ENCODE results near the gene ZBTB42.

Gene ZBTB42

DNA sequence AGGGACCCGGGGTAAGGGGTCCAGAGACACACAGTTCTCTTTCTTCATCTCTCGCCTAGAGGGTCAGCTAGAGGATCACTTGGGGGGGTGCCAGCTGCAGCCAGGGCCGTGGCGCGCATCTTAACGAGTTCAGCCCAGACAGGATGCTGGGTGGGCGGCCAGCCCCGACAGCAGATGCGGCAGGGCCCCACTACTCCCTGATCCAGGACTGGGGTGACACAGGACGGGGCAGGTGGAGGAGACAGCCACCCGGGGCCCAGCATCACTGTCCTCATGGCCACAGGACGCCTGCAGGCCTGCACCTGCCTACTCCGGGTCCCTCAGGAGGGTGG lies 18.1 kb upstream of the ZBTB42 start:
- DNase-seq, result no peak

DNA sequence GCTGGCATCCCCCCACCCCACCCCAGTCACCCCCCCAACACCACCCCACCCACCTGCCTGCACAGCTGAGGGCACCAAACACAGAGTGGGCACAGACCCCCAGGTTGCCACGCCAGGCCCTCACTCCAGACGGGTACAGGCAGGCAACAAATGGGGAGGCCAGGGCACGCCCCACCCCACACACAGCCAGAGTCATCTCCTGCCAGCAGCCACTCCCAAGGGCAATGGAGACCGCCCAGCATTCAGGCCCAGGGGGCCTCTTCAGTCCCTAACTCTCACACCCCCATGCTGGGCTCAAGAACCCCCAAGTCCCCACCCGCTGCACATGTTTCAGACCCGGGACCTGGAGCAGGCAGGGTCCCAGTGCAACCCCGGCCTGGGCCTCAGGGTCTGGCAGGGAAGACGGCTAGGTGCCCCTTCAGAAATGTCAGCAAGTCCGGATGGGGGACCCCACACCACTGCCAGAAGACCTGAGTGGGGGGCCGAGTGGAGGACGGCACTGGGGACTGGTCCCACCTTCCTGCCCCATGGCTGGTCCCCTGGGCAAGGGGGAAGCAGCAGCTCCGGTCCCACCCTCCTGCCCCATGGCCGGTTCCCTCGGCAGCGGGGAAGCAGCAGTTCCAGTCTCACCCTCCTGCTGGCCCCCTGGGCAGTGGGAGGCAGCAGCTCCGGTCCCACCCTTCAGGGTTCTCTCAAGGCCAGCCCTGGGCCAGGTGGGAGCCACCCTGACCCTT lies 17.2 kb upstream of the ZBTB42 start:
- DNase-seq, result no peak

DNA sequence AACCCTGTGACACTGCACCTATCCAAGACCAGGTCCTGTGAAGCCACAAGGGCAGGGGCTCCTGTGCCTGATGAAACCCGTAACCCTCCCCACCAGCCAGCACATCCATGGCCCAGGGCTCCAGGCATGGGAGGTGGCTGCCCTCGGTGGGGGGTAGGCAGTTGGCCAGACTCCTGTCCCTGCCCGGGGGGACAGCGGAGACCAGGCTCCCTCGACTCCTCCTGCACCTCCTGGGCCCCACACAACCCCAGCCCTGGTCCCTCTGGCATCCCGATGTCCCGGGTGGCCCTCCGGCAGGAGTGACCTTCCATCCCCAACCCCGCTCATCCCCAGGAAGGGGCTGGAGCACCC lies 16.7 kb upstream of the ZBTB42 start:
- no peak for DNase-seq

DNA sequence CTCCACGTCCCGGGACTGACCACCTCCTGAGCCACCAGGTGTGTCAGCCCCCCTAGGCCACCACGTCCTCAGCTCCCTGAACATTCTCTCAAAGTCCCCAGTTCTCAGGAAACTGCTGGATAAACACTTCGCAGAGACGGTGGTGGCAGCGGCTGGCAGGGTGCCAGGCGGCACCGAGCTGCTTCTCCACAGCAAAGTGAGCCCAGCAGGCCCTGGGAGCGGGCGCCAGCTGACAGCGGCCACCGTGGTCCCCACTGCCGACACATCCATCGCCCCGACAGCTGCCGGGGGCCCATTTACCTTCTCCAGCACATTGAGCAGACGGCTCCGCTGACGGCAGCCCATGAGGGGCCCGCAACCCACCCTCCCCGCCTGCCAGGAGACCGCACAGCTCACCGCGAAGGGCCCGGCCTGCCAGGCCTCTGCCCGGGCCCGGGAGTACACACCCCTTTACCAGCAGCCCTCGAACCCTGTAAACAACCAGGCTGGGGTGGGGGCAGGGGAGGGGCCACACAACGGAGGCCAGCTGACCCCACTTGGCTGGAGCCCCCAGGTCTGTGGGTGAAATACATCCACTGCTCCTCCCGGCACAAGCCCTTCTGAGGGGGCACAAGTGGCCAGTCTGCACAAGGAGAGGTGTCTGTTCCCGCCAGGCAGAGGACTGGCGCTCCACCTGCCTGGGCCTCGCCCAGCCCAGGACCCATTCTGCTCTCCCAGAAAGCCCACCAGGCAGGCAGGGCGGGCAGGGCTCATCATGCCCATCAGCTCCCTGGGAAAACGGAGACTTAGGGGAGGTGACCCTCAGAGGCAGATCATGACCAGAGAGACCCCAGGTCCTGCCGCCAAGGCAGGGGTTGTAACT lies 15.8 kb upstream of the ZBTB42 start:
- DNase-seq, result no peak

DNA sequence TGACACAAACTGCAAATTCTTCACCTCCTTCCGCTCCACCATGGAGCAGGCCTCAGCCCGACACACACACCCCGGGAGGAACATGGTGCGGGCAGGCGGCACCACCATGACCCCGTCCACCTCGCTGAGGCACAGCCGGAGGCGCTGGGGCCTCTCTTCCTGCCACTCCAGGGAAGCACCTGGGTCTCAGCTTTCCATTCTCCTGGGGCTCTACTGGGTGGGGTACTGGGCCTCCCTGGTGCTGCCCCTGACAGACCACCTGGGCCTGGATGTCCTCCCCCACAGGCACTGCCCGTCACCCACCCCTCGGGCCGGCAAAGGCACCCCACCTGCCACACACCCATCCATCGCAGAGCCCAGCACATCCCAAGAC lies 15.2 kb upstream of the ZBTB42 start:
- no peak for DNase-seq

DNA sequence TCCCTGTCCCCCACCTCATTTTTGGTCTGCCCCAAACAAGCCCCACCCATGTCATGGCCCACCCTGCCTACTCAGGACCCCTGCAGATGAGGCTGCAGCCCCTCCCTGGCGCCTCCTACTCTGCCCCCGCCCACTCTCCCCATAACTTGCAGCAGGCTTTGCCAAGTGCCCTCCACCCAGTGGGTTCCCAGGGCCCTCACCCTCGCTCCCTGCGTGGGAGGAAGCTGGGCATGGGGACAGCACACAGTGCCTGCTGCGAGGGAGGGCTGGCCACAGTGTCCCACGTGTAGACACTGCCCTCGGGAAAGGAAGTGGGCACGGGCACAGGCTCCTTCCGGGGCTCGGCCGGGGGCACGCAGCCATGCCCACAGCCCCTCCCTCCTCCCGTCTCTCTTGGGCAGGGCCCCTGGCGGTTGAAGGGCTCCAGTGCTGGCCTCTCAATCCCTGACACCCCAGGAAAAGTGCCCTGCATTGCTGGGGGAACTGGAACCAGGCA lies 14.8 kb upstream of the ZBTB42 start:
- peak; percentile 61 to 84 (median 80) for DNase-seq

DNA sequence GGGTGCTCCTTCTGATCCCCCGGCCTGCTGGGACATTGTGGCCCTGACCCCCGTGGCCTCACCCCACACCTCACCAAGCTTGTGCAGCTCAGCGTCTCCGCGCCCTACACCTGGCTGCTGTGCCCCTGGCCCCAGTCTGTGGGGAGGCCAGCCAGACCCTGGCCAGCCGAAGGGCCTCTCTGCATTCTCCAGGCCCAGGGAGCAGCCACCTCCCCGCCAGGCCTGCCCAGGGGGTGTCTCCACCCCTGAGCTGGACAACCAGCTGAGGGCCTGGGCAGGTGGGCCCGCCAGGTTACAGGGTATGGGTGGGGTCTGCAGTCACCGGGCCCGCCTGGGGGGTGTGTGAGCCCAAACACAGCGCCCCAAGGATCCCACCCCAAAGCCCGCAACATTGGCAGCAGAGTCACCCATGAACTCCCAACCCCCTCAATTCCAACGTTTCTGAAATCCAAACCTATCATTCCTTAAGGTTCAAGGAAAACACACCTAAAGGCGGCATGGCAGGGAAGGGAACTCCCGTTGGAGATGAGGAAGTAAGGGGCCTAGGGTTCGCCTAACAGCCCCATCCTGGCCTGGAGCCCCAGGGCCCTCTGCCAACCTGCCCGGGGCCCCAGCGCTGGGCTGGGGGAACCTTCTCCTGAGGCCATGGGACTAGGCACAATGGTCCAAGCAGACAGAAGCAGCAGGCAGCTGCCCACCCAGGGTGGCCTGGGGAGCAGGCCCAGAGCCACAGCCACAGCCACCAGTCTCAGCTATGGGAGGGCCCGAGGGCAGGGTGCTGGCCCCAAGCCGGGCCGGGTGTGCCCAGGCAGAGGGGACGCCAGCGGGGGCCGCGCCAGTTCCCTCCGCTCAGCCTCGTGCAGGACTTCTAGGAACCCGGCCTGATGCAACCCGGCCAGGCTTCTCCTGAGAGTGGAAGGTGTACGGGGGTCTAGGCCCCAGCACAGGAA lies 13.9 kb upstream of the ZBTB42 start:
- peak in 3 of 4 experiments; percentile 17 to 40 (median 37) for DNase-seq

DNA sequence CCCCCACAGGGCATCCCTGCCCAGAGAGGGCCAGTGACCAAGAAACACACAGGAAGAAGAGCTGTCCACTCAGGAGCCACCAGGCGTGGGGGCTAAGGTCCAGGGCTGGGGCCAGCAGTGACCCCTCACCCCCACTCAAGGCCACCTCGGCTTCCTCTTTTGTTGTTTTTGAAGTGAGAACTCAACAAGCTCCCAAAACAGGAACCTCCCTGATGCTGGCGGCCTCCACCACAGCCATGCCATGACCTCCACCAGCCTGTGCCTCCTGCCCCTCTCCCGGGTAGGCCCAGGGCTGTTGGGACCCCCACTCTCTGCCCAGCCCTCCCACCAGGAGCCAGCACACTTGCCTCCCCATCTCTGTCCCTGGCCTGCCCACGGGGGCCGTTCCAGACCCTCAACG lies 13.2 kb upstream of the ZBTB42 start:
- peak; percentile 78 to 90 (median 88) for DNase-seq

DNA sequence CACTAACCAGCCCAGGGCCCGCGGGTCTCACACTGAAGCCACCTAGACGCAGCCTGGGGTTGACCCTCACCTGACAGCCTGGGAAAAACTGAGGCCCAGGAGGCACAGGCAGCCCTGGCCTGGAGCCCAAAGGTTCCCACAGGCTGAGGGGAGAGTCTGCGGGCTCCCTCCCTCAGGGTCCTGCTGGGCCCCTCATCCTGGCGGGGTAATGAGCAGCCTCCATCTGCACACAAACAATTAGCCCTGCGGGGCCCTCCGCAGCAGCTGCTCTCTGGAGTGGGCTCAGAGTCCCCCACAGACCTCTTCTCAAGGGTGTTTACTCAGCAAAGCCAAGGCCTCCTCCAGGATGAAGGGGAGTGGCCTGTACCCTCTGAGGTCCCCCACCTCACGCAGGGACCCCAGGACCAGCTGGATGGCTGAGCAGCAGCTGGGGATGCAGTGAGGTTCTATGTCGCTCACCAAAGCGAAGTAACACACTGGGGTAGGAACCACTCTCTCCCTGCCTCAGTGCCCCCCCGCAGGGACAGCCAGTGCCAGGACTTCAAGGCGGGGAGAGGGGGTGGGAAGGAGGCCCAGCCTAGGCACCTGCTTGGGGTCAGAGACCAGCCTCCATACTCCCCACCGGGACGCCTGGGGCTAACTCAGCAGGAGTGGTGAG lies 12.6 kb upstream of the ZBTB42 start:
- no peak for DNase-seq

DNA sequence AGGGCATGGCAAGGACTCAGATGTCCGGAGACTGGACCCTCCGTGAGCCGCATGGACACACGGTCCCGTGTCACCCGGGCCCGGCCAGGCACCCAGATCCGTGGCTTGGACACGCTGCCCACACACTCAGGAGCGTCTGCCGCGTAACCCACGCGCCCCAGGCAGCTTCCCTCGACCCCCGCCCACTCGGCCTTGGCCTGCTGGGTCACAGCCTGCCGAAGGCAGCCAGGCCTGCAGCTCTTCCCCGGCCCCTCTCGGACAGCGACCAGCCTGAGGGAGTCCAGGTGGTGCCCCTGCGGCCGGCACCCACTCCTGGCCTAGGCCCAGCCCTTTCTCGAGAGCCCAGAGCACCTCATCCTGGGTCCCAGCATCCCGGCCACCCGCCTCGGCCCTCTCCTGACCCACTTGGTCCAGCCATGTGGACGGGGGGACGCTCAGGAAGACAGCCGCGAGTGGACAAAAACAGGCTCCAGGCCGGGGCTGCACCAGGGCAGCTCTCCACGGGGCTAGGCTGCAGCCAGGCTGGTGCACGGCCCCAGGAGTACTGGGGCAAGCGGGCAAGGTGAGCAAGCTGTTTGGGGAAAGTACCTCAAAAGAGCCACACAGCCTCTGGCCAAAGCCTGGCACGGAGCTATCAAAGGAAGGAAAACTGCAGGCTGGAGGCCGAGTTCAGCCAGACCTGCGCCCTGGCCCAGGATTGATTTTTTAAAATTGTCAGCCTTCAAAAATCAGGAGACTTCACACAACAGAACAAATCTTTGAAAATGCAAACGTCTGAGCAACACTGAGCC lies 11.8 kb upstream of the ZBTB42 start:
- DNase-seq, result peak in 3 of 4 experiments; percentile 32 to 73 (median 56)

DNA sequence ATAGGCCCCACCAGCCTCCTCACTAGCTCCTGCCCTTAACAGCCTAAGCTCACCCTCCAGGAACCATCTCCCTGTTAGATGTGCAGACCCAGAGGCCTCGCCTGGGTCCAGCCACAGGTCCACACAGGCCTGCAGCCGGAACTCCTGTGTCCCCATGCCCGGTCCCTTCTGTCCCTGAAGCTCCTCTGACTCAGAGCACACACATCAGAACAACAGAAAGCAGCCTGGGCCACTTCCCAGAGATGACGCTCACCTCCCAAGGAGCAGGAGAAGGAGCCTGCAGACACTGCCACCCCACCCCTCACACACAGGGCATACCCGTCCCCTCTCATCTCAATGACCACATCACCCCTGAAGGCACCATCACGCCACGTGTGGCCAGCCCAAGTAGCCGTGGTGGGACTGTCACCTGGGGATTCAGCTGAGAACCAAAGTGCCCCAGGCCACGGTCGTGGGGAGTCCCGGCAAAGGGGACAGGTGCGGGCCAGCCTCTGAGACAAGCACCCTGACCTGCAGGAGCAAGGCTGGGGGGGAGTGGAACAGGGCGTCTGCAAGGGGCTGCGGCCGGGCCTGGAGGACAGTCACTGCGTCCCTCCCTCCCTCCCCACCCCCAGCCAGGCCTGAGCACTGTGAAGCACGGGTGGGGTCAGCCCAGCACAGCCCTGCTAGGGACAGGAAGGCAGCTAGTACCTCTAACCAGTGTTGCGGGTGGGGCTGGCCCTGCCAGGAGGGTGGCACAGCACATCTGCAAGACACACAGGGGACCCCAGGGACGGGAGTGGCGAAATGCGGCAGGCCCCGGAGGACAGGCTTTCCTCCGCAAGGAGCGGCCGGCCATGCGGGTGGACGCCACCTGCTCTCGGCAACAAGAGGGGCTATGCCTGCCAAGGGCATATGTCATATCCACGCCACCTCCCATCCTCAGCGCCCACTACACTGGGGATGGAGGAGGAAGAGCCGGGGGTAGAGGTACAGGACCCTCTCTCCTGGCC lies 10.9 kb upstream of the ZBTB42 start:
- no peak for DNase-seq

DNA sequence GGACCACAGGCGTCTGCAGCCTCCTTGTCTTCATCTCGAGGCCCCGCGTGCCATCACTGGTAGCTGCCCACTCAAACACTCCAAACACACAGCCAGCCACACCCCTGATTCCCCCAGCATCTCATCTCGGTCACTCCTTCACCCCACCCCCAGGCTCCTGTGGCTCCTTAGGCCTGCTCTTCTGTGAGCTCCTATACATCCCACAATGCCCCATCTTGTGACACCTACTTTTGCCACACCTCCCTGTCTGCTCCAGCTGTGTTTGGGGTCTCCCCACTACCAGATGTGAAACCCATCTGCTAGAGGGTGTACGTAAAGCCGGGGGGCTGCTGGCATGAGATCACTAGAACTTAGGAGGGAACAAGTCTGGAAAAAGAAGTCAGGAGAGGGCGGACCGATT lies 9.5 kb upstream of the ZBTB42 start:
- no peak for DNase-seq

DNA sequence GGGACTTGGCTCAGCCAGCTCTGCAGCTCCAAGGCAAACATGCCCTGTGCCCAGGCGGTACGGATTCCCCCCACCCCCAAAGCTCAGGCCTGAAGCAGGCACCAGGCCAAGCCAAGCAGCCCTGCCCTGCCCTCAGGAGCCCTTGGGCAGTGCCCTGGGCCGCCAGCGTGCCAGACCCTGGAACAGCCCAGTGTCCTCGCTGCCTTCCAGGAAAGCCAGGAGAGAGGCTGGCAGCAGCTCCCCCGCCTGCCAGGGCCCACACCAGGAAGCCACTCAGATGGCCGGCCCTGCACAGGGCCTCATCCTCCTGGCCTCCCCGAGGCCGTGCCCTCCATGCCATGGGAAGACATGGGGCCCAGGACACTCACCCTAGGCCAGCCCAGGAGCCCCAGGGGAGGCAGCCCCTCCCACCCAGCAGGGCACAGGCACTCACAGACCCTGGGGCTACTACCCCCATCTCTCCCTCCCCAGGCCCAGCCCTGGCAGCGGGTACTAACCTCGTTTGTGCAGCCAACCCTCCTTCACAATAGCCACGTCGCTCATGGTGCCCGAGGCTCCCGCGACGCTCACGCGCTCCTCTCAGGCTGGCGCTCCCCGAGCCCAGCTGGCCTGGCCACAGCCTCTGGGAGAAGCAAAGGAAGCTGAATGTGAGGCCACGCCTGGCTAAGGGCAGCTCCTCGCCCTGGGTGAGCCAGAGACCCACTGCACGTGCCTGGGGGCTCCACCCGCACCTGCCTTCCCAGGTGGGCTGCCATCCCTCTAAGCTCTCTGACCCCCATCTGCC lies 8.6 kb upstream of the ZBTB42 start:
- DNase-seq, result no peak

DNA sequence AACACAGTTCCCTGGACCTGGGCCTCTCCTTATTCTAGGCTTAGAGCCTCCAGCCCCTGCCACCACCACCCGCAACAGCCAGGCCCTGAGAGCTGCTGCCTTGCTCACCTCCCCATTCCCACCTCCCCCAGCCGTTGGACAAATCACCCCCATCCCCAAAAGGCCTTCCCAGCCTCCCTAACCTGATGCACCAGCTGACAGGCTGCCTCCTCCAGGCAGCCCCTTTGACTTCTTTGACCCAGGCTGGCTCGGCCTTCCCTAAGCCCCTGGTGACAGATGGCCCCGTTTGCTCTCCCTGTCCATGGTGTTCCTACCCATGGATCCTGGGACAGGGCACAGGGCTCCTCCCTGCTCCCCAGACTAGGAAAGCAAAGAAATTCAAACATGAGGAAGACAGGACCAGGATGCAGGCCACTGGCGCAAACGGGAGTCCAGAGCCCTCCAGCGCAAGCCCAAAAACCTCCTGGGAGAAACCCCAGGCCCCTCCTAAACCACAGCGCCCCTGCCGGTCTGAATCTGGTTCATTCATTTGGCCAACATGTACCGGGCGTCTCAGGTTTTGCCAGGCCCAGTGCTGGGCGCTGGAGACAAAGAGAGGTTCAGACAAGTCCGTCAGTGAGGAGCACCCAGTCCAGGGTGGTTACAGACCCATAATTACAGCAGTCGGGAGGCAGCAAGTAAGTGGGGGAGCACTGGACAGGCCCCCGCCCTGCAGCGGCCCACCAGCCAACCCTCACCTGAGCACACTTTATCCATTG lies 7.8 kb upstream of the ZBTB42 start:
- no peak for DNase-seq

DNA sequence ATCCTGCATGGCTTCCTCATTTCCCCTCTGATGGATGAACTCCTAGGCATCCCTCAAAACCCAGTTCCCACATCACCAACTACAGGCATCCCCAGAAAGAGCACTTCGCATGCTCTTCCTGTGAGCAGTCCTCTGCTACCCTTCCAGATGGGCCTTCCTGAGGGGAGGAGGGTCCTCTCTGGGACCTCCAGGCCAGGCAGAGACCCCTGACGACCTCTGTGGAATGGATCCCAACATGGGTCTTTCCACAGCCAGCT lies 7.3 kb upstream of the ZBTB42 start:
- no peak for DNase-seq

DNA sequence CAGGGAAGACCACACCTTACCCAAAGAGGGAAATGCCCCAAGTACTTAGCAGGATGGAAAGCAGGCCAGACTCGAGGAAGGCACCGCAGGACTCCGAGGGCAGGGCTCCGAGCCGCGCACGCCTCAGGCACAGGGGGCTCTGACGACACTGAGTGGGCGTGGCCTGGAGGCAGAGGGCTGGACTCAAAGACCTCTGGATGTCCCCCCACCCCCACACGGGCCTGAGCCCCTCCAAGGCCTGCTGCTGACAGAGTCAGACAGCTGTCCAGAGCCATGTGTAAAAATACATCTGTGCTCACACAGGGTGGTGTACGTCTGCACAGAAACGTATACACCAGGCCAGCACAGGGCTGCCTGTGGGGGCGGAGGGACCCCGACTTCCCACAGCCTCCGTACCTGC lies 6.8 kb upstream of the ZBTB42 start:
- peak; percentile 40 to 71 (median 60) for DNase-seq

DNA sequence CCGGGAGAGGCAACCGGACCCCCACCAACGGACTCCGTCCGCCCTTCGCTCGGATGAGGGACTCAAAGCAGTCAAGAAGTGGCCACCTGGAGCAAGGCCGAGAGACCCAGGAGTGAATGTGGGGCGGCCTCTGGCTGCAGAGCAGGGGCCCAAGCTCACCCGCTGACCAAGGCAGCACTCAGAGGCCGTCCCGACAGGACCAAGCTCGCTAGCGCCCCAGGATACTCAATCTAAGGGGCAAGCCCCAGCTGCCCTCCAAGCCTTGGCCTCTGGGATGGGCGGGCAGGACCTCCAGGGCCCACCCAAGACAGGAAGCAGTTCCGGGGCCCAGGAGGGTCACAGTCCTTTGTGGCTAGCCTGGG lies 6.3 kb upstream of the ZBTB42 start:
- peak; percentile 21 to 62 (median 39) for DNase-seq

DNA sequence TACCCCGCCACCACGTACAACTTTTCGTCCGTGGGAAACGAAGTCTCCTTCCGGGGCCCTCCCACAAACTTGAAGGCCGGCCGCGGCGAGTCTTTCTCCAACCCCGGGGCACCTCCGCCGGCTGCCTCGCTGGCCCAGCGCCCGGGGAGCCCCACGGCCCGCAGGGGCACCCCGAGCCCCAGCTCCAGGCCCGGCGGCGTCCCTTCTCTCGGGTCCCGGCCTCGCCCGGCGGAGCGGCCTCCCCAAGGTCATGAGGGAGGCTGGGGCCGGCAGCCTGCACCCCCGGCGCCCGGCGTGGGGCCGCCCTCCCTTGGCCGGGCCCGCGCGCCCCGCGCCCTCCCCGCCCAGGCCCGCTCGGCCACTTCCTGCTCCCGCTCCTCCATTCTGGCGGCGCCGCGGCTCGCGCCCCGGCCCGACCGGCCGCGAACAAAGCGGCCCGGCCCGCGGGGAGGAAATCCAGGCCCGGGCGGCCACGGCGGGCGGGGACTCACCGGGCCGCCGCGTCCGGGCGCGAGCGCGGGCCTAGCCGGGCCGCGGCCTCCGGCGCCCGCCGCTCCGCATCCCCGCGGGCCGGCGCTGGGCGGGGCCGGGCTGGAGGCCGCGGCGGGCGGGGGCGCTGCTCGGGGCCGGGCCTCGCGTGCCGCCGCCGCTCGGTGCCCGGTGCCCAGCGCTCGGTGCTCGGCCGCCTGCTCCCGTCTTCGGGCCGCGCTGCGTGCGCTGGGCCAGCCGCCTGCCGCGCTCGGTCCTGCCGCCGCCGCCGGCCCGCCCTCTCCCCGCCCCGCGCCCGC lies 5.7 kb upstream of the ZBTB42 start, which contains the start of gene AKT1:
Gene AKT1, minus strand, starts transcription at position 756 of the 788 bp plus-strand sequence. CDS start 3,105 bp downstream, outside the sequence.
- peak; percentile 41 to 80 (median 60) for DNase-seq
